Central memory CD8-positive, alpha-beta T cell (primary cell): ENCODE data around the gene ZNRF4.
"Not testable (repeated sequence)": the region's sequence is repeated elsewhere in the genome, so short reads cannot be mapped to it uniquely, and the experiment has no call there.

Source experiments
- ATAC-seq: fragments of 150-1000 bp; cut with Tn5 transposase; replicated peaks from 2 replicates; pipeline ENCODE4 v1.10.0; 2022; ENCODE audit warnings: mild to moderate bottlenecking, moderate FRiP score, moderate number of reproducible peaks; ENCODE audit not compliant: poor library complexity, severe bottlenecking; ENCODE audit errors: extremely low read depth
- DNase-seq, 2 donors: peaks; one replicate each; pipeline ENCODE4 v3.0.0; 2021; ENCODE audit warnings: low spot score in 2 of 2
- H3K27ac Mint-ChIP-seq: one replicate; pipeline ENCODE4 v1.8.0; 2022; ENCODE audit warnings: low read depth, mild to moderate bottlenecking, moderate library complexity, mixed read lengths
- H3K27me3 Mint-ChIP-seq: one replicate; pipeline ENCODE4 v1.8.0; 2022; ENCODE audit warnings: mixed read lengths
- H3K36me3 Mint-ChIP-seq: one replicate; pipeline ENCODE4 v1.8.0; 2022; ENCODE audit warnings: mild to moderate bottlenecking, moderate library complexity, mixed read lengths; ENCODE audit not compliant: insufficient read depth
- H3K4me1 Mint-ChIP-seq: one replicate; pipeline ENCODE4 v1.8.0; 2022; ENCODE audit warnings: mixed read lengths
- H3K4me3 Mint-ChIP-seq: one replicate; pipeline ENCODE4 v1.8.0; 2022; ENCODE audit warnings: mild to moderate bottlenecking, moderate library complexity, mixed read lengths
- H3K9me3 Mint-ChIP-seq: one replicate; pipeline ENCODE4 v1.8.0; 2022; ENCODE audit warnings: mixed read lengths

Gene ZNRF4

DNA sequence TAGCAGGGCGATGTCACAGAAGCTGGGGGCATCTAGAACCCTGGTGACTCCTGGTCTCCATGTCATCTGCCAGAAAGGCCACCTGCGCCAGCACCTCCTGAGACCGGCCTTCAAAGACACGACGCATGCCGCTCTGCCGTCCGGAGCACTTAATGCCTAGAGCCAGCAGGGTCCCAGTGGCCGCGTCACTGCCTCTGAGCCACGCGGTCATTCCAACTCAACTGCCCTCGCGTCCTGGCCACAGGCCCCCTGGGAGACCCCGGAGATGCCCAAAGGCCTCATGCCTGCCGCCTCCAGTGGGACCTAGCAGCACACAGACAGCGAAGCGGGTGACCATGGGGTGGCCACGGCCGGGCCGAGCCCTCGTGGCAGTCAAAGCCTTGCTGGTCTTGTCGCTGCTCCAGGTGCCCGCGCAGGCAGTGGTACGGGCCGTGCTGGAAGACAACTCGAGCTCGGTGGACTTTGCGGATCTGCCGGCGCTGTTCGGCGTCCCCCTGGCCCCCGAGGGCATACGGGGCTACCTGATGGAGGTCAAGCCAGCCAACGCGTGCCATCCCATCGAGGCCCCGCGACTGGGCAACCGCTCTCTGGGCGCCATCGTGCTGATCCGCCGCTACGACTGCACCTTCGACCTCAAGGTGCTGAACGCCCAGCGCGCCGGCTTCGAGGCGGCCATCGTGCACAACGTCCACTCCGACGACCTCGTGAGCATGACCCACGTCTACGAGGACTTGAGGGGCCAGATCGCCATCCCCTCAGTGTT lies at the start of gene ZNRF4:
TSS of gene ZNRF4 (plus strand) at position 51 of the 763 bp plus-strand sequence. CDS start at position 126, 75 bp downstream.
- Mint-ChIP-seq H3K27ac (no peak within 1 kb of the TSS), H3K9me3 (no peaks in the 10 kb centered on the region), H3K27me3 (peaks cover 29% of the 10 kb centered on the region), H3K4me1 (no peaks in the 10 kb centered on the region), H3K4me3 (no peak within 1 kb of the TSS), H3K36me3 (no peaks in the 10 kb centered on the region)
- DNase-seq (no peak), ATAC-seq (no peak)

DNA sequence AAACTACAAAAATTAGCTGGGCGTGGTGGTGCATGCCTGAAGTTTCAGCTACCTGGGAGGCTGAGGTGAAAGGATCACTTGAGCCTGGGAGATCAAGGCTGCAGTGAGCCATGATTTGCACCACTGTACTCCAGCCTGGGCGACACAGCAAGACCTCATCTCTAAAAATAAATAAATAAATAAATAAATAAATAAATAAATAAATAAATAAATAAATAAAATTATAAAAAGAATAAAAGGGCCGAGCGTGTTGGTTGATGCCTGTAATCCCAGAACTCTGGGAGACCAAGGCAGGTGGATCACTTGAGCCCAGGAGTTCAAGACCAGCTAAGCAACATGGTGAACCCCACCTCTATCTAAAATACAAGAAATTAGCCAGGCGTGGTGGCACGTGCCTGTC lies 49.0 kb upstream of the ZNRF4 start:
- H3K27ac Mint-ChIP-seq, H3K4me3 Mint-ChIP-seq, DNase-seq, H3K36me3 Mint-ChIP-seq, ATAC-seq, H3K4me1 Mint-ChIP-seq: not testable (repeated sequence)
- peaks cover 15% of the 10 kb centered on the region for H3K9me3 Mint-ChIP-seq
- peaks cover 45% of the 10 kb centered on the region for H3K27me3 Mint-ChIP-seq

DNA sequence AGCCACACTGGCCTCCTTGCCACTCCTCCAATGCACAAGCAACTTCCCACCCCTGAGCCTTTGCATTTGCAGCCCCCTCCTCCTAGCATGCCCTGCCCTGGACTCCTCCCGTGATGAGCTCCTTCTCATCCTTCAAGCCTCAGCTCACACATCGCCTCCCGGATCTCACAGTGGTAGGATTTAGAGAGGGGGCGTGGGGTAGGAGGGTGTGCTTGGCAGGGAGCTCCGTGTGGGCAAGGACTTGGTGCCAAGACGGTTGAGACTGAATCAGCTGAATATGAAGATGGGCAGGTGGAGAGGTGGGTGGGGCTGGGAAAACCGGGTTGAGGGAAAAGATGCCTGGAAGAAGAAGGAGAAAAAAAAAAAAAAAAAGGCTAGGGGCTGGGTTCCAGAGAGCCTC lies 48.4 kb upstream of the ZNRF4 start:
- Mint-ChIP-seq H3K4me3 (no peak overlapping the region), H3K9me3 (peaks cover 15% of the 10 kb centered on the region), H3K27me3 (peaks cover 41% of the 10 kb centered on the region), H3K4me1 (no peaks in the 10 kb centered on the region), H3K27ac (no peak overlapping the region), H3K36me3 (no peaks in the 10 kb centered on the region)
- DNase-seq (no peak), ATAC-seq (no peak)

- no peak overlapping the region for H3K27ac Mint-ChIP-seq
- peaks cover 41% of the 10 kb centered on the region for H3K27me3 Mint-ChIP-seq
- no peak for DNase-seq
- H3K4me1 Mint-ChIP-seq: no peaks in the 10 kb centered on the region
- no peak for ATAC-seq
- H3K36me3 Mint-ChIP-seq: no peaks in the 10 kb centered on the region
- no peak overlapping the region for H3K4me3 Mint-ChIP-seq
- peaks cover 15% of the 10 kb centered on the region for H3K9me3 Mint-ChIP-seq
Measured at GRCh38 chr19:5407356-5407755, 47.9 kb upstream of the ZNRF4 start.

GRCh38 chr19:5417495-5418436 lies 37.5 kb upstream of the ZNRF4 start:
- no peak for DNase-seq
- H3K36me3 Mint-ChIP-seq: no peaks in the 10 kb centered on the region
- no peaks in the 10 kb centered on the region for H3K4me1 Mint-ChIP-seq
- peaks cover 46% of the 10 kb centered on the region for H3K27me3 Mint-ChIP-seq
- no peak overlapping the region for H3K4me3 Mint-ChIP-seq
- no peak for ATAC-seq
- H3K9me3 Mint-ChIP-seq: no peaks in the 10 kb centered on the region
- no peak overlapping the region for H3K27ac Mint-ChIP-seq

- Mint-ChIP-seq H3K27ac (no peak overlapping the region), H3K27me3 (peaks cover 56% of the 10 kb centered on the region), H3K4me1 (no peaks in the 10 kb centered on the region), H3K36me3 (no peaks in the 10 kb centered on the region), H3K4me3 (no peak overlapping the region), H3K9me3 (no peaks in the 10 kb centered on the region)
- no peak for DNase-seq
- no peak for ATAC-seq
Measured at GRCh38 chr19:5418677-5419076, 36.5 kb upstream of the ZNRF4 start.

GRCh38 chr19:5420953-5421352 lies 34.3 kb upstream of the ZNRF4 start:
- H3K27ac Mint-ChIP-seq: no peak overlapping the region
- no peak overlapping the region for H3K4me3 Mint-ChIP-seq
- no peak for ATAC-seq
- H3K36me3 Mint-ChIP-seq: no peaks in the 10 kb centered on the region
- DNase-seq: no peak
- H3K27me3 Mint-ChIP-seq: peaks cover 78% of the 10 kb centered on the region
- H3K9me3 Mint-ChIP-seq: no peaks in the 10 kb centered on the region
- no peaks in the 10 kb centered on the region for H3K4me1 Mint-ChIP-seq

- no peaks in the 10 kb centered on the region for H3K36me3 Mint-ChIP-seq
- no peak overlapping the region for H3K27ac Mint-ChIP-seq
- no peaks in the 10 kb centered on the region for H3K4me1 Mint-ChIP-seq
- DNase-seq (no peak), ATAC-seq (no peak)
- no peak overlapping the region for H3K4me3 Mint-ChIP-seq
- no peaks in the 10 kb centered on the region for H3K9me3 Mint-ChIP-seq
- H3K27me3 Mint-ChIP-seq: peaks cover 63% of the 10 kb centered on the region
Measured at GRCh38 chr19:5423567-5424125, 31.6 kb upstream of the ZNRF4 start.

DNA sequence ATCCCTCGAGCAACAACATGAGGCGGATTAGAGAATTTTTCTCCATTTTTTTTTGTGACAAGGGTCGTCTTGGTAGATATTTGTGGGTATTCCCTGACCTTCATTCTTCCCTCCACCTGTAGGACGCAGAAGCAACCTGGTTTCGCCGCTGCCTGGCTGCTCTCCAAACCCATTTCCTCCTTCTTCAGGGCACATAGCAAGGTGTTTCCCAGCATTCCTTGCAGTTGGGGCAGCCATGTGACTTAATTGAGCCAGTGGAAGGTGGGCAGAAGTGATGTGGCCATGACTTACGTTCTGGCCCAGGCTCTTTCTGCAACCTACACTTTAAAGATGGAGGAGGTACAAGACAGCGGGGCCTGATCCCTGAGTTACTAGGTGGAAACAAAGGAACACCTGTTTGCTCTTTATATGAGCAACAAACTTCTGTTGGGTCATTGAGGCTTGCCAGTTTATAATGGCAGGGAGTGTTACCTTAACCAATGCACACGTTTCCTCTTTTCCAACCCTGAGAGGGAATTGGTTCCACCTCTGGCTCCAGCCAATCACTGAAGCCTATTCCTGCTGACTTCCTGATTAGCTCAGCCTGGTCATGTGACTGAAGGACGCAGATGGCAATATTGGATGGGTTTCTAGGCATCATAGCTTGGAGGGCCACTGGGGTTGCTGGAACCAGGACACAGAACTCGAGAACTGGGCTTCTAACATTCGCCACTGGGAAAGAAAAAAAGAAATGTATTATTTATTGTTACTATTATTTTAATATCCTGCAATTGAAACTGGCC lies 30.8 kb upstream of the ZNRF4 start:
- H3K4me3 Mint-ChIP-seq: no peak overlapping the region
- H3K27me3 Mint-ChIP-seq: peaks cover 56% of the 10 kb centered on the region
- no peak for ATAC-seq

GRCh38 chr19:5425260-5425659 lies 30.0 kb upstream of the ZNRF4 start:
- H3K4me3 Mint-ChIP-seq: no peak overlapping the region
- H3K27ac Mint-ChIP-seq: no peak overlapping the region
- no peak for ATAC-seq

More for the DNA sequence above, 30.8 kb upstream of the ZNRF4 start:
- H3K36me3 Mint-ChIP-seq: no peaks in the 10 kb centered on the region
- DNase-seq: no peak
- no peak overlapping the region for H3K27ac Mint-ChIP-seq
- no peaks in the 10 kb centered on the region for H3K9me3 Mint-ChIP-seq
- no peaks in the 10 kb centered on the region for H3K4me1 Mint-ChIP-seq

GRCh38 chr19:5430237-5430636 lies 25.0 kb upstream of the ZNRF4 start:
- H3K27ac Mint-ChIP-seq: no peak overlapping the region
- ATAC-seq (no peak), DNase-seq (no peak)
- no peaks in the 10 kb centered on the region for H3K4me1 Mint-ChIP-seq
- H3K27me3 Mint-ChIP-seq: peaks cover 28% of the 10 kb centered on the region
- H3K4me3 Mint-ChIP-seq: no peak overlapping the region
- no peaks in the 10 kb centered on the region for H3K9me3 Mint-ChIP-seq
- H3K36me3 Mint-ChIP-seq: no peaks in the 10 kb centered on the region

More at GRCh38 chr19:5425260-5425659, 30.0 kb upstream of the ZNRF4 start:
- Mint-ChIP-seq H3K36me3 (no peaks in the 10 kb centered on the region), H3K4me1 (no peaks in the 10 kb centered on the region), H3K27me3 (peaks cover 48% of the 10 kb centered on the region), H3K9me3 (no peaks in the 10 kb centered on the region)
- no peak for DNase-seq

GRCh38 chr19:5432687-5433086 lies 22.5 kb upstream of the ZNRF4 start:
- H3K4me1 Mint-ChIP-seq: no peaks in the 10 kb centered on the region
- H3K9me3 Mint-ChIP-seq: no peaks in the 10 kb centered on the region
- ATAC-seq (no peak), DNase-seq (no peak)
- no peak overlapping the region for H3K27ac Mint-ChIP-seq
- peaks cover 27% of the 10 kb centered on the region for H3K27me3 Mint-ChIP-seq
- H3K36me3 Mint-ChIP-seq: no peaks in the 10 kb centered on the region
- no peak overlapping the region for H3K4me3 Mint-ChIP-seq
